Measurements from ENCODE around the gene YKT6. TPM values are rescaled to one million over a fixed set of nuclear protein-coding genes. Genes with fewer than 3 reads are reported as not detected.

YKT6 gene
- total and polyA plus RNA-seq, 2 of the 8 experiments (the other 6 are each of a cell fraction or from before 2014, with no cell fraction given), result 75.3 to 103 TPM

DNA sequence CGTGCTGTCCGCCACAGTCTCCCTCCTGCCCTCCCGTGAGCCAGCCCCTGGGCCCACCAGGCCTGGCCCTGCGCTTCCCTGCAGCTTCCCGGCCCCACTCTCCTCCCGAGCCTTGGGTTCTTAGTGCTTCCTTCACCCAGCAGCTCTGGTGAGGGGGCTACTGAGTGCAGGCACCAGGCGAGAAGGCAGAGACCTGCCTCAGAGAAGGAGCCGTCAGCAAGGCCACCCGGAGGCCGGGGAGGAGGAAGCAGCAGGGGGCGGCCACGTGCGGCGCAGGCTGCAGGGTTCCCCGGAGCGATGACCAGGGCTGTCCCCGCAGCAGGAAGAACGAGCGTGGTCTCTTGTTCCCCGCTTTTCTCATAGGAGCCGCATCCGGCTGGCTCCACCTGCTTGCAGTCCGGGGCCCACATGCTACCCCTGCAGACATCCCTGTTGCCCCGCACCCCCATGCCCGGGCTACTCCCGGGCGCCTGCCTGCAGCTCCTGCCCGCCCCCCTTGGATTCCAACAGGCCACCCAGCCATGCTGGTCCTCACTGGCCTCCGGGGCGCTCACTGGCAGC, 20.5 kb downstream of the YKT6 start:
- CTCF ChIA-PET (ENCODE audit: partially characterized antibody), result interaction anchor here (0.7 to 1.7 kb wide), 10 partner anchors 13 to 269 kb away, joined by 3 to 7 read pairs (median 3); partner anchors contain the start of gene NUDCD3
- no peak overlapping the region for H2BK20ac ChIP-seq (ENCODE audit: low read length)
- no peaks in the 10 kb centered on the region; the same call in 1 of the 2 replicates for H3K23me2 ChIP-seq (ENCODE audit: low read depth, low read length)
- no peak overlapping the region for H3K56ac ChIP-seq (replicated peaks; ENCODE audit: insufficient read length, low read depth, low read length)
- no peak overlapping the region for H3K9ac ChIP-seq (replicated peaks in 1 of 4; ENCODE audit: extremely low read depth in 1 of 4, low read depth in 3 of 4, low read length in 3 of 4)
- no peak overlapping the region for H3K14ac ChIP-seq (ENCODE audit: insufficient read length)
- no peak overlapping the region for H2BK120ac ChIP-seq (replicated peaks; ENCODE audit: low read depth, low read length)
- no peak overlapping the region for H3K27ac ChIP-seq (ENCODE audit: low read depth, low read length)
- no peak for FAIRE-seq
- H4K8ac ChIP-seq (ENCODE audit: extremely low read depth, insufficient read depth, low read length), result no peak overlapping the region
- no peaks in the 10 kb centered on the region for H3K79me1 ChIP-seq (ENCODE audit: low read depth, low read length)
- no peaks in the 10 kb centered on the region for H3K36me3 ChIP-seq (ENCODE audit: control insufficient read depth in 2 of 4, insufficient read depth in 4 of 4, low read length in 3 of 4)
- H3K4me1 ChIP-seq (replicated peaks in 1 of 4; ENCODE audit: control insufficient read depth in 3 of 4, insufficient read depth in 4 of 4, low read length in 3 of 4), result peaks cover 0 to 32% (median 12%) of the 10 kb centered on the region in 4 experiments; a peak in 6 of 7 replicates
- no peak for TF ChIP-seq ZNF274 (IDR thresholded peaks at IDR 0.05; ENCODE audit: borderline replicate concordance, extremely low read depth, low read length)
- no peak for TF ChIP-seq PHF8 (conservative IDR thresholded peaks at IDR 0.05; ENCODE audit: low read depth, low read length)
- TF ChIP-seq MAX (IDR thresholded peaks at IDR 0.05), result peak; percentile 76
- TF ChIP-seq, protein P1, sequence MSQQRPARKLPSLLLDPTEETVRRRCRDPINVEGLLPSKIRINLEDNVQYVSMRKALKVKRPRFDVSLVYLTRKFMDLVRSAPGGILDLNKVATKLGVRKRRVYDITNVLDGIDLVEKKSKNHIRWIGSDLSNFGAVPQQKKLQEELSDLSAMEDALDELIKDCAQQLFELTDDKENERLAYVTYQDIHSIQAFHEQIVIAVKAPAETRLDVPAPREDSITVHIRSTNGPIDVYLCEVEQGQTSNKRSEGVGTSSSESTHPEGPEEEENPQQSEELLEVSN (IDR thresholded peaks at IDR 0.05), result peak; percentile 63
- TF ChIP-seq TBP (IDR thresholded peaks at IDR 0.05; ENCODE audit: low read depth, low read length), result no peak
- H3K4me3 ChIP-seq (ENCODE audit: extremely low read depth in 1 of 4, insufficient read depth in 2 of 4, low read depth in 3 of 4, low read length in 4 of 4), result no peak overlapping the region
- no peak overlapping the region for H2BK12ac ChIP-seq (ENCODE audit: low read depth, low read length)
- no peak overlapping the region for H2AK5ac ChIP-seq (ENCODE audit: low read depth, low read length)
- POLR2A ChIA-PET (ENCODE audit: partially characterized antibody), result interaction anchor here (1.4 kb wide), 1 partner anchor 10 kb away, joined by 5 read pairs; no protein-coding TSS in a partner anchor
- H3K4me2 ChIP-seq (ENCODE audit: insufficient read depth in 1 of 2, low read depth in 2 of 2, low read length in 2 of 2), result no peak overlapping the region
- H3K9me3 ChIP-seq (ENCODE audit: insufficient read depth in 2 of 2, low read depth in 1 of 2, low read length in 1 of 2), result no peaks in the 10 kb centered on the region; a peak in 1 of 4 replicates
- no peaks in the 10 kb centered on the region for H4K20me1 ChIP-seq (replicated peaks in 1 of 2; ENCODE audit: control insufficient read depth in 1 of 2, insufficient read depth in 2 of 2, low read length in 2 of 2)
- H4K91ac ChIP-seq (replicated peaks; ENCODE audit: insufficient read length, low read length), result peak overlapping the region; percentile 77
- no peak overlapping the region for H4K5ac ChIP-seq (ENCODE audit: insufficient read length, low read depth, low read length)
- no peak overlapping the region for H2BK5ac ChIP-seq (ENCODE audit: low read depth, low read length)
- no peaks in the 10 kb centered on the region for H3K79me2 ChIP-seq (ENCODE audit: control insufficient read depth in 1 of 2, insufficient read depth in 2 of 2, low read length in 2 of 2)
- H3K4ac ChIP-seq (replicated peaks; ENCODE audit: insufficient read length, low read depth, low read length), result no peak overlapping the region
- H2AFZ ChIP-seq (ENCODE audit: low read length), result no peak overlapping the region; the same call in 1 of the 2 replicates
- no peak overlapping the region for H3K18ac ChIP-seq (ENCODE audit: extremely low read depth, low read length)
- H3K23ac ChIP-seq (ENCODE audit: insufficient read length), result no peak overlapping the region
- no peak overlapping the region for H2BK15ac ChIP-seq (ENCODE audit: low read length)
- H3K27me3 ChIP-seq (replicated peaks in 1 of 4; ENCODE audit: control insufficient read depth in 3 of 4, extremely low read depth in 1 of 4, insufficient read depth in 3 of 4, low read length in 3 of 4), result no peaks in the 10 kb centered on the region
- DNase-seq (ENCODE audit: low read depth in 1 of 2, low spot score in 2 of 2), result no peak
- 73% methylated on average over 26 of the region's 30 CpGs; no CpG with 5 or more reads in 1 of the 2 experiments for WGBS, 2 experiments (ENCODE audit: extremely low coverage in 1 of 2, insufficient coverage in 1 of 2, insufficient read length in 1 of 2, insufficient replicate concordance in 2 of 2, low coverage in 1 of 2, low lambda C conversion rate in 2 of 2, missing lambda C conversion rate in 1 of 2)

Measured in H1 (cell line).